ENCODE data around the gene TRIM8.

GRCh38 chr10:102675011-102675665, 30.9 kb downstream of the TRIM8 start:
- TF ChIP-seq CTCF (IDR thresholded peaks at IDR 0.05; ENCODE audit: borderline replicate concordance, extremely low read depth, low read length, poor library complexity, severe bottlenecking) = no peak
- TF ChIP-seq EZH2 (IDR thresholded peaks at IDR 0.05; ENCODE audit: borderline replicate concordance, low read depth, low read length, severe bottlenecking) = no peak

All from DND-41 (cell line).